Subcutaneous abdominal adipose tissue (tissue), 5 donors: ENCODE measurements around the gene FOXP3.

Experiments used
- H3K27ac ChIP-seq: one replicate; pipeline ENCODE4 v1.7.0; 2013; ENCODE audit warnings: low read depth, mild to moderate bottlenecking, inconsistent platforms, low read length, moderate library complexity
- H3K27me3 ChIP-seq, 5 donors: one replicate each; pipeline ENCODE4 v1.7.0; 2013; ENCODE audit warnings: low read length in 5 of 5, inconsistent platforms in 1 of 5; ENCODE audit not compliant: control insufficient read depth in 5 of 5, insufficient read depth in 4 of 5
- H3K36me3 ChIP-seq, 5 donors: one replicate each; pipeline ENCODE4 v1.7.0; 2013; ENCODE audit warnings: low read length in 5 of 5; ENCODE audit not compliant: control insufficient read depth in 5 of 5, insufficient read depth in 5 of 5
- H3K4me1 ChIP-seq, 5 donors: one replicate each; pipeline ENCODE4 v1.7.0; 2013; ENCODE audit warnings: low read length in 5 of 5, mild to moderate bottlenecking in 3 of 5, moderate library complexity in 1 of 5; ENCODE audit not compliant: control insufficient read depth in 5 of 5, insufficient read depth in 5 of 5
- H3K4me3 ChIP-seq, 5 donors: one replicate each; pipeline ENCODE4 v1.7.0; 2013; ENCODE audit warnings: low read length in 5 of 5, low read depth in 1 of 5
- H3K9ac ChIP-seq, 5 donors: one replicate each; pipeline ENCODE4 v1.7.0; 2013; ENCODE audit warnings: low read length in 5 of 5, mild to moderate bottlenecking in 4 of 5, moderate library complexity in 3 of 5
- H3K9me3 ChIP-seq, 5 donors: one replicate each; pipeline ENCODE4 v1.7.0; 2013; ENCODE audit warnings: low read length in 5 of 5; ENCODE audit not compliant: control insufficient read depth in 5 of 5
- donor health status: healthy.
- donor health status: healthy.
- donor health status: healthy.
- donor health status: healthy.
- donor health status: healthy.

Gene FOXP3

DNA sequence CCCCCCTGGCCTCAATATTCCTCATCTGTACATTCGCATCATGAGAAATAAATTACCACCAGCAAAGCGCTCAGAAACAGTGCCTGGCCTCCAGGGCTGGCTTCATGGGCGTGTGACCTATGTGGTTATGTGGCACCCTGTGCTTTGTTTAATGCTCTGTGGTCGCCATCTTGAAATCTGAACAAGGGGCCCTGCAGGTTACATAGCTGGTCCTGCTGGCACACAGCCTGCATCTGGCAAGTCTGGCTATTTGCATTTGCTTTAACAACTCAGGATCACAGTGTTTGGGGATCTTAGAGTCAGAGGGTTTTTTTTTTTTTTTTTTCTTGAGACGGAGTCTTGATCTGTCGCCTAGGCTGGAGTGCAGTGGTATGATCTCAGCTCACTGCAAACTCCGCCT, 9.9 kb downstream of the FOXP3 start:
- Histone ChIP-seq H3K36me3 (peaks cover 0 to 10% (median 6%) of the 10 kb centered on the region in 5 donors), H3K27ac (no peak overlapping the region), H3K9ac (no peak overlapping the region), H3K27me3 (peaks cover 5 to 28% (median 20%) of the 10 kb centered on the region in 5 donors), H3K4me1 (peaks cover 0 to 3% (median 0%) of the 10 kb centered on the region in 5 donors), H3K9me3 (peaks cover 0 to 2% (median 0%) of the 10 kb centered on the region in 5 donors), H3K4me3 (no peak overlapping the region)

DNA sequence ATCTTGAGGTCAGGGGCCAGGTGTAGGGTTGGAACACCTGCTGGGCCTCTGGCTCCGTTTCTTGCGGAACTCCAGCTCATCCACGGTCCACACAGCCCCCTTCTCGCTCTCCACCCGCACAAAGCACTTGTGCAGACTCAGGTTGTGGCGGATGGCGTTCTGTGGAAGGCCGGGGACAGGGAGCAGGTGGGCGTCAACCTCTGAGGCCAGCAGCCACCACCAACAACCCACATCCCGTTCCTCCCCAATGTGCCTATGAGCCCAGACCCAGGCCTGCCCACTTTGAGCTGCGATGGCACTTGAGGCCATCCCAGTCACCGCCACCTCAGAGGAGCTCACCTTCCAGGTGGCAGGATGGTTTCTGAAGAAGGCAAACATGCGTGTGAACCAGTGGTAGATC, 13.2 kb downstream of the FOXP3 start:
- peaks cover 0 to 40% (median 32%) of the 10 kb centered on the region in 5 donors for H3K36me3 ChIP-seq
- no peak overlapping the region for H3K4me3 ChIP-seq
- no peaks in the 10 kb centered on the region for H3K4me1 ChIP-seq
- no peak overlapping the region for H3K27ac ChIP-seq
- H3K9ac ChIP-seq: no peak overlapping the region
- peaks cover 0 to 2% (median 0%) of the 10 kb centered on the region in 5 donors for H3K9me3 ChIP-seq
- H3K27me3 ChIP-seq: peaks cover 0 to 18% (median 9%) of the 10 kb centered on the region in 5 donors

DNA sequence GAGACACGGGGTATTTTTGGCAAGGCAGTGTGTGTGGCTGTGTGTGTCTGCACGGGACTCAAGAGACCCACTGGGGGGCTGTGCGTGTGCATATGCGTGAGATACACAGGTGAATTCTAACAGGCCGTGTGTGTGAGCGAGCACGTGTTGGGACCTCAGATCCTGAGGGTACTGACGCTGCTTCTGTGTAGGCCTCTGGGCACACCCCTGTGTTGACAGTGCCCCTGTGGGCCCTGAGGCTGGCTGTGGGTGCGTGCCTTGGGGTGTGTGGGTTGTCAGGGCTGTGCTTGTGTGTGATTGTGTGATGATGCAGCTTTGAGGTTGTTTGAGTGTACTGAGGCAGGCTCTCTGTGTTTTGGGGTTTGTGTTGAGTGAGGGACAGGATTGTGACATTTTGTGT, 13.9 kb downstream of the FOXP3 start:
- Histone ChIP-seq H3K4me1 (no peaks in the 10 kb centered on the region), H3K9ac (no peak overlapping the region), H3K27ac (no peak overlapping the region), H3K27me3 (peaks cover 0 to 16% (median 6%) of the 10 kb centered on the region in 5 donors), H3K9me3 (peaks cover 0 to 2% (median 0%) of the 10 kb centered on the region in 5 donors), H3K36me3 (peaks cover 0 to 44% (median 33%) of the 10 kb centered on the region in 5 donors), H3K4me3 (no peak overlapping the region)

DNA sequence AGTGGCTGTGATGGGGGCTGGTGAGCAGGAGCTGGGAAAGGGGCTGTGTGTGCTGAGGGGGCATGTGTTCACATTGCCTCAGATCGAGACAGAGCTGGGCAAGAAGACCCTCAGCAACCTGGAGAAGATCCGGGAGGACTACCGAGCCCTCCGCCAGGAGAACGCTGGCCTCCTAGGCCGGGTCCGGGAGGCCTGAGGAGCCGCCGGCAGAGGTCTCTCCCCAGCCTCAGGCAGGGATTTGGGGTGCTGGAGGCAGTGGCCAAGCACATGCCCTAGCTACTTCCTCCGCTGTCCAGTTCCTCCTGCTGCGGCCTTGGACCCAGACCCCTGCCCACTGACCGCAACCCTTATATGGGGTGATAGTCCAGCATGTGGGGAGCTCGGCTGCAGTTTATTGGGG, 14.4 kb downstream of the FOXP3 start:
- H3K9ac ChIP-seq: no peak overlapping the region
- peaks cover 0 to 2% (median 0%) of the 10 kb centered on the region in 5 donors for H3K9me3 ChIP-seq
- H3K27ac ChIP-seq: no peak overlapping the region
- H3K4me3 ChIP-seq: no peak overlapping the region
- H3K36me3 ChIP-seq: peaks cover 0 to 45% (median 33%) of the 10 kb centered on the region in 5 donors
- H3K4me1 ChIP-seq: no peaks in the 10 kb centered on the region
- H3K27me3 ChIP-seq: peaks cover 0 to 16% (median 3%) of the 10 kb centered on the region in 5 donors

DNA sequence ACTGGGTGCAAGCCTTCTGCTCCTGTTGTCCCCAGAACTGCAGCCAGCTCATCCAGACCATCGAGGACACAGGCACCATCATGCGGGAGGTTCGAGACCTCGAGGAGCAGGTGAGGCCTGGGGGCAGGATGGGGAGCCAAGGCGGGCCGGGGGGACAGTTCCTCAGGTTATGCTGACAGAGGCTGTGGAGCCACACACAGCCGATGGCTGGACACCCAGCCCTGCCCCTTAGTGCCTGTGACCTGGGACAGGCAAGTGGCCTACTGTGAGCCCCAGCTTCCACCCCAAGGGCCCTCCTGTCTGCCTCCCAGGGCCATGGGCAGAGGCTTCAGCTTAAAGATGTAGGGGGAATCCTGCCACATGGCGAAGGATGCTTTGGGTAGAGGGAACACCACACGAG, 14.9 kb downstream of the FOXP3 start:
- peaks cover 0 to 16% (median 3%) of the 10 kb centered on the region in 5 donors for H3K27me3 ChIP-seq
- no peak overlapping the region for H3K4me3 ChIP-seq

DNA sequence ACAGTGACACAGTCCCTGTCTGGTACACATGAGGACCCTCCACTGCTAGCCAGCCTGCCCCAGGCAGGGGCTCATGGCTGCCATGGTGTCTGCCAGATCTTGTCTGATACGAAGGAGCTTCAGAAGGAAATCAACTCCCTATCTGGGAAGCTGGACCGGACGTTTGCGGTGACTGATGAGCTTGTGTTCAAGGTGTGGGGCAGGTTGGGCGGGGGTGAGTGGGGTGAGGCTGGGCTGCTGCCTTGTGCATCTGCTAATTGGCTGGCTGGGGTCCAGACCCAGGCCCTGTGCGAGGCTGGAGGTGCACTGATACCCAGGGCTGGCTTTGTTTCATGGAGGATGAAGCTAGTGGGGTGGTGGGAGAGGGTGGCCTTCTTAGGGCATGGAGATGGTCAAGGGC, 15.4 kb downstream of the FOXP3 start:
- Histone ChIP-seq H3K27ac (no peak overlapping the region), H3K36me3 (peaks cover 0 to 55% (median 36%) of the 10 kb centered on the region in 5 donors), H3K9ac (no peak overlapping the region), H3K4me1 (no peaks in the 10 kb centered on the region), H3K27me3 (peaks cover 0 to 16% (median 3%) of the 10 kb centered on the region in 5 donors), H3K4me3 (no peak overlapping the region), H3K9me3 (peaks cover 0 to 2% (median 0%) of the 10 kb centered on the region in 5 donors)

More for the DNA sequence above, 14.9 kb downstream of the FOXP3 start:
- no peak overlapping the region for H3K9ac ChIP-seq
- peaks cover 0 to 2% (median 0%) of the 10 kb centered on the region in 5 donors for H3K9me3 ChIP-seq
- peaks cover 0 to 50% (median 33%) of the 10 kb centered on the region in 5 donors for H3K36me3 ChIP-seq
- no peak overlapping the region for H3K27ac ChIP-seq
- no peaks in the 10 kb centered on the region for H3K4me1 ChIP-seq

DNA sequence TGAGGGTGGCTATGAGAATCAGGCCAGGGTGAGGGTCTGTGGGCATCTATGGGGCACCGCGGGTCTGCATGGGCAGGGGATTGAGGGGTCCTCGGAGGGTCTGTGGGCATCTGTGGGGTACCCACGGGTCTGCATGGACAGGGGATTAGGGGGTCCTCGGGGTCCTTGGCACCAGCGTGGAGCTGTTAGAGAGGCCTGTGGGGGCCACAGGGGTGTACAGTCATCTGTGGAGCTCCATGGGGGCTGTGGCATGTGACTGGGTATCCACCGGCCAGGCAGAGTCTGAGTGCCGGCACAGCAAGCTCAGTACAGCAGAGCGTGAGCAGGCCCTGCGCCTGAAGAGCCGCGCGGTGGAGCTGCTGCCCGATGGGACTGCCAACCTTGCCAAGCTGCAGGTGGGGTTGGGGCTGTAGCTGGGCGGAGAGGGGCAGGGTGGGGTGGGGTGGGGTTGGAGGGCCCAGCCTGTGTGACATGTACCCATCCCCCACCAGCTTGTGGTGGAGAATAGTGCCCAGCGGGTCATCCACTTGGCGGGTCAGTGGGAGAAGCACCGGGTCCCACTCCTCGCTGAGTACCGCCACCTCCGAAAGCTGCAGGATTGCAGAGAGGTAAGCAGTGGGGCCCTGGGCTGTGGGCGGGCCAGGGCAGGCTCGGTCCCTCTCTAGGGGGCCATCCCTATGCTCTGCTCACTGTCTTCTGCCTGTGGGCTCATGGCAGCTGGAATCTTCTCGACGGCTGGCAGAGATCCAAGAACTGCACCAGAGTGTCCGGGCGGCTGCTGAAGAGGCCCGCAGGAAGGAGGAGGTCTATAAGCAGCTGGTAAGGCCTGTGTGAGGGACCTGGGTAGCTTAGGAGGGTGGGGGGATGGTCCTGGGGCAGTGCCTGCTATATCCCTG, 16.3 kb downstream of the FOXP3 start:
- peaks cover 0 to 63% (median 43%) of the 10 kb centered on the region in 5 donors for H3K36me3 ChIP-seq

DNA sequence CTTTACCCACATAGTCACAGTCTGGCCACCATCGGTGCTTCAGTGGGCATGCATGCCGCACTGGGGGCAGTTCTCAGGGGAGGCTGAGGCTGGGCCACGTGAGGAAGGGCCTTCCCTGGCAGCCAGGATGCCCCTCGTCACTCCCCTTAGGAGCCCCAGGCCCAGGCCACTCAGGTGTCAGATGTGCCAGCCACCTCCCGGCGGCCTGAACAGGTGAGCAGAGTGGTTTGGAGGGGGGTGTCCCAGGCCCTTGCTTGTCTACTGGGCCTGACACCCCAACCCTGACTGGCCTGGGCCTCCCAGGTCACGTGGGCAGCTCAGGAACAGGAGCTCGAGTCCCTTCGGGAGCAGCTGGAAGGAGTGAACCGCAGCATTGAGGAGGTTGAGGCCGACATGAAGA, 17.2 kb downstream of the FOXP3 start:
- no peaks in the 10 kb centered on the region for H3K4me1 ChIP-seq
- H3K4me3 ChIP-seq: no peak overlapping the region
- H3K36me3 ChIP-seq: peaks cover 0 to 71% (median 51%) of the 10 kb centered on the region in 5 donors
- peaks cover 0 to 2% (median 0%) of the 10 kb centered on the region in 5 donors for H3K9me3 ChIP-seq
- H3K27ac ChIP-seq: no peak overlapping the region
- H3K9ac ChIP-seq: no peak overlapping the region
- peaks cover 0 to 14% (median 6%) of the 10 kb centered on the region in 5 donors for H3K27me3 ChIP-seq

More for the DNA sequence above, 16.3 kb downstream of the FOXP3 start:
- Histone ChIP-seq H3K4me1 (no peaks in the 10 kb centered on the region), H3K27me3 (peaks cover 0 to 16% (median 6%) of the 10 kb centered on the region in 5 donors), H3K4me3 (no peak overlapping the region), H3K9me3 (peaks cover 0 to 2% (median 0%) of the 10 kb centered on the region in 5 donors), H3K27ac (no peak overlapping the region), H3K9ac (no peak overlapping the region)

DNA sequence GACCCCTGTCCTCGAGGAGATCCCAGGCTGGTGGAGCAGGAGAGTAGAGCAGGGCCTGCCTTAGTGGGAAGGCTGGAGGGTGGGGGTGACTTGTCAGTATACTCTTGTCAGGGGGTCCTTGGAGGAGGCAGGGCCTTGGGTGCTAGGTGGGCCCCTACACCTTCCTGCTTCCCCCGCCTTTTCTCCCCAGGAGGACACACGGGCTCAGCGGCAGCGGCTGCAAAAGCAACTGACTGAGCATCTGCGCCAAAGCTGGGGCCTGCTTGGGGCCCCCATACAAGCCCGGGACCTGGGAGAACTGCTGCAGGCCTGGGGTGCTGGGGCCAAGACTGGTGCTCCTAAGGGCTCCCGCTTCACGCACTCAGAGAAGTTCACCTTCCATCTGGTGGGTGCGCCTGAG, 18.0 kb downstream of the FOXP3 start:
- H3K27me3 ChIP-seq: peaks cover 0 to 14% (median 6%) of the 10 kb centered on the region in 5 donors
- H3K36me3 ChIP-seq: peaks cover 0 to 78% (median 54%) of the 10 kb centered on the region in 5 donors
- H3K4me1 ChIP-seq: no peaks in the 10 kb centered on the region
- H3K4me3 ChIP-seq: no peak overlapping the region
- H3K9me3 ChIP-seq: peaks cover 0 to 2% (median 0%) of the 10 kb centered on the region in 5 donors
- no peak overlapping the region for H3K9ac ChIP-seq
- H3K27ac ChIP-seq: no peak overlapping the region

DNA sequence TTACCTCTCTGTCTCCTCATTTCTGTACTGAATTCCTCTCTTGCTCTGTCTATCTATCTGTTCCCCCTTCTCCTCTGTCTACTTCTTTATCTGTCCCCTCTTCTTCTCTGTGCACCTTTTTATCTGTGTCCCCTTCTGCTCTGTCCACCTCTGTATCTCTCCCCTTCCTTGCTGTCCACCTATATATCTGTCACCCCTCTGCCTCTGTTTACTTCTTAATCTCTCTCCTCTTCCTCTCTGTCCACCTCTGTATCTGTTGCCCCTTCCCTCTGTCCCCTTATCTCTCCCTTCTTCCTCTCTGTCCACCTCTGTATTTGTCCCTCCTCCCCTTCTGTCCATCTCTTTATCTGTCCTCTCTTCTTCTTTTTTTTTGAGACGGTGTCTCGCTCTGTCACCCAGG, 20.3 kb downstream of the FOXP3 start:
- no peak overlapping the region for H3K27ac ChIP-seq
- peaks cover 0 to 69% (median 44%) of the 10 kb centered on the region in 5 donors for H3K36me3 ChIP-seq
- H3K27me3 ChIP-seq: peaks cover 0 to 10% (median 4%) of the 10 kb centered on the region in 5 donors
- H3K4me1 ChIP-seq: no peaks in the 10 kb centered on the region
- H3K9me3 ChIP-seq: no peaks in the 10 kb centered on the region
- H3K4me3 ChIP-seq: no peak overlapping the region
- no peak overlapping the region for H3K9ac ChIP-seq
